Activated CD8-positive, alpha-beta T cell treated with anti-CD3 and anti-CD28 coated beads for 36 hours (primary cell): Measurements from ENCODE around the gene TRIP13. TPM values are rescaled to one million over a fixed set of nuclear protein-coding genes. Genes with fewer than 3 reads are reported as not detected.

Experiments
- ATAC-seq: fragments of 200-7000 bp; cut with Tn5 transposase; one replicate; pipeline ENCODE4 v1.10.0; 2021; ENCODE audit warnings: mild to moderate bottlenecking, moderate library complexity
- CTCF ChIA-PET: fragments of 350-600 bp; sonication (Branson Sonifier 250); formaldehyde crosslinking; loops from one replicate; lab custom pipeline; 2021; ENCODE audit warnings: antibody characterized with exemption; lab: Charles Lee
- POLR2A ChIA-PET: fragments of 350-600 bp; sonication (Branson Sonifier 250); formaldehyde crosslinking; loops from one replicate; lab custom pipeline; 2021; ENCODE audit warnings: antibody characterized with exemption; lab: Charles Lee
- DNase-seq: peaks from one replicate; pipeline ENCODE4 v3.0.0-alpha.2; 2020
- H3K27ac Mint-ChIP-seq: one replicate; pipeline ENCODE4 v1.8.0; 2021; ENCODE audit warnings: mild to moderate bottlenecking, mixed read lengths
- H3K27me3 Mint-ChIP-seq: one replicate; pipeline ENCODE4 v1.8.0; 2021; ENCODE audit warnings: mixed read lengths
- H3K36me3 Mint-ChIP-seq: one replicate; pipeline ENCODE4 v1.8.0; 2021; ENCODE audit warnings: low read depth, mixed read lengths
- H3K4me1 Mint-ChIP-seq: one replicate; pipeline ENCODE4 v1.8.0; 2021; ENCODE audit warnings: low read depth, mixed read lengths
- H3K4me3 Mint-ChIP-seq: one replicate; pipeline ENCODE4 v1.8.0; 2021; ENCODE audit warnings: mild to moderate bottlenecking, moderate library complexity, mixed read lengths
- H3K9me3 Mint-ChIP-seq: one replicate; pipeline ENCODE4 v1.8.0; 2021; ENCODE audit warnings: mixed read lengths
- CTCF ChIP-seq: fragments of 200-600 bp; IDR thresholded peaks from one replicate; pipeline ENCODE4 v1.8.0; 2022; ENCODE audit warnings: antibody characterized with exemption, mild to moderate bottlenecking
- intact Hi-C: fragments of 100-400 bp; cut with micrococcal nuclease; formaldehyde crosslinking; loops from one replicate; pipeline ENCODE4 v1.10.0; 2022
- total RNA-seq, 2 experiments: library from RNA; stranded (reverse); gene quantifications; one replicate each; pipeline ENCODE4 v1.2.3, GENCODE V29; 2021

The TRIP13 gene
- total RNA-seq, 2 experiments from 2014 or later = 31.0 to 36.9 TPM

DNA sequence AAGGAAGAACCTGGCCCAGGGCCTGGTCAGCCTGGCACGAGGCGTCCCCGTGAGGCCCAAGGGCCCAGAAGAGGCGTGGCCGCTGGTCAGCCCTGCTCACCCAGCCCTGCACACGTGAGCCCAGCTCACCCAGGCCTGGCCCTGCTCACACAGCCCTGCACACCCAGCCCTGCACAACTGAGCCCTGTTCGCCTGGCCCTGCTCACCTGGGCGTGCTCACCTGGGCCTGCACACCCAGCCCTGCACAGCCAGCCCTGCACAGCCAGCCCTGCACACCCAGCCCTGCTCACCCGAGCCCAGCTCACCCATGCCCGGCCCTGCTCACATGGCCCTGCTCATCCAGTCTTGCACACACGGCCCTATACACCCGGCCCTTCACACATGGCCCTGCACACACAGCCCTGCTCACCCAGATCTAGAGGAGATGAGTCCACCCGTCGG is 44.0 kb upstream of the TRIP13 start:
- ChIA-PET CTCF (no interaction called here), POLR2A (no interaction called here)
- Mint-ChIP-seq H3K9me3 (no peaks in the 10 kb centered on the region), H3K4me3 (no peak overlapping the region), H3K27me3 (peaks cover 1% of the 10 kb centered on the region), H3K36me3 (no peaks in the 10 kb centered on the region), H3K4me1 (peaks cover 8% of the 10 kb centered on the region), H3K27ac (no peak overlapping the region)
- ATAC-seq (no peak), DNase-seq (no peak)
- intact Hi-C loops = no loop called here
- TF ChIP-seq CTCF = no peak

GRCh38 chr5:849651-850301 is 42.9 kb upstream of the TRIP13 start:
- ATAC-seq (no peak), DNase-seq (no peak)
- no peak for TF ChIP-seq CTCF
- Mint-ChIP-seq H3K36me3 (no peaks in the 10 kb centered on the region), H3K4me1 (peaks cover 8% of the 10 kb centered on the region), H3K27ac (no peak overlapping the region), H3K9me3 (no peaks in the 10 kb centered on the region), H3K4me3 (no peak overlapping the region), H3K27me3 (peaks cover 1% of the 10 kb centered on the region)
- intact Hi-C loops = no loop called here
- CTCF ChIA-PET = no interaction called here
- POLR2A ChIA-PET = no interaction called here

- Mint-ChIP-seq H3K27ac (no peak within 1 kb of the TSS), H3K27me3 (peaks cover 1% of the 10 kb centered on the region), H3K4me1 (peaks cover 8% of the 10 kb centered on the region), H3K9me3 (no peaks in the 10 kb centered on the region), H3K36me3 (no peaks in the 10 kb centered on the region), H3K4me3 (no peak within 1 kb of the TSS)
- DNase-seq (no peak), ATAC-seq (no peak)
- intact Hi-C loops = no loop called here
- POLR2A ChIA-PET = no interaction called here
- CTCF ChIA-PET = no interaction called here
- no peak for TF ChIP-seq CTCF
Observed at GRCh38 chr5:850511-851006, 42.1 kb upstream of the TRIP13 start, which contains the start of gene ZDHHC11. Gene ZDHHC11, minus strand, starts transcription at chr5:850986. Its CDS starts 384 bp downstream, at chr5:850602.

- H3K27me3 Mint-ChIP-seq = peaks cover 1% of the 10 kb centered on the region
- CTCF ChIA-PET = no interaction called here
- ATAC-seq (no peak), DNase-seq (no peak)
- H3K4me1 Mint-ChIP-seq = peaks cover 8% of the 10 kb centered on the region
- H3K9me3 Mint-ChIP-seq = no peaks in the 10 kb centered on the region
- no peaks in the 10 kb centered on the region for H3K36me3 Mint-ChIP-seq
- POLR2A ChIA-PET = no interaction called here
- H3K4me3 Mint-ChIP-seq = no peak overlapping the region
- no peak for TF ChIP-seq CTCF
- no peak overlapping the region for H3K27ac Mint-ChIP-seq
- intact Hi-C loops = no loop called here
Observed at GRCh38 chr5:851076-851475, 41.6 kb upstream of the TRIP13 start.

DNA sequence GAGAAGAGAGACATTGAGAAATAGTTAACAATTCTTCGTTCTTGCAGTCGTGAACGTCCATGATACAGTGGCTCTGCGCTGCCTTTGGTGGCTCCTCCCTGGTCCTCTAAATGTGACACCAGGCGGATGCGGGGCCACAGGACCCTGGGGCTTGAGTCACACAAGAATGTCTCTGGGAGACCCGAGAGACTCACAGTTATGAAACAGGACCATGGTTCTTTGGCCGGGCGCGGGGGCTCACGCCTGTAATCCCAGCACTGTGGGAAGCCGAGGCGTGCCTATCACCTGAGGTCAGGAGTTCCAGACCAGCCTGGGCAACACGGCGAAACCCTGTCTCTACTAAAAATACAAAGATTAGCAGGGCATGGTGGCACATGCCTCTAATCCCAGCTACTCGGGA is 41.1 kb upstream of the TRIP13 start:
- Mint-ChIP-seq H3K27me3 (peaks cover 1% of the 10 kb centered on the region), H3K4me1 (peaks cover 4% of the 10 kb centered on the region), H3K4me3 (no peak overlapping the region), H3K36me3 (no peaks in the 10 kb centered on the region), H3K9me3 (no peaks in the 10 kb centered on the region), H3K27ac (no peak overlapping the region)
- ChIA-PET POLR2A (no interaction called here), CTCF (no interaction called here)
- DNase-seq (no peak), ATAC-seq (no peak)
- intact Hi-C loops = no loop called here
- no peak for TF ChIP-seq CTCF
